Right cardiac atrium (tissue), 5 donors: Measurements from ENCODE around the gene PROS1. TPM values are rescaled to one million over a fixed set of nuclear protein-coding genes. Genes with fewer than 3 reads are reported as not detected.
"Not testable (repeated sequence)": the region's sequence is repeated elsewhere in the genome, so short reads cannot be mapped to it uniquely, and the experiment has no call there.

Source experiments
- ATAC-seq, 2 donors: fragments of 200-7000 bp; cut with Tn5 transposase; one replicate each; pipeline versions ENCODE4 v1.8.0 to v1.9.1; 2020; ENCODE audit warnings: moderate library complexity in 2 of 2, mild to moderate bottlenecking in 1 of 2
- DNase-seq, 3 donors: peaks; one replicate each; pipeline ENCODE4 v3.0.0-alpha.2; 2020
- H3K27ac ChIP-seq: one replicate; pipeline ENCODE4 v1.5.1; 2013; ENCODE audit warnings: mild to moderate bottlenecking, low read length, control low read depth, moderate library complexity
- H3K27me3 ChIP-seq: one replicate; pipeline ENCODE4 v1.6.1; 2013; ENCODE audit not compliant: control insufficient read depth, insufficient read depth
- H3K4me1 ChIP-seq: one replicate; pipeline ENCODE4 v1.6.1; 2013; ENCODE audit warnings: low read length; ENCODE audit not compliant: control insufficient read depth, insufficient read depth
- H3K4me3 ChIP-seq: one replicate; pipeline ENCODE4 v1.5.1; 2013; ENCODE audit warnings: low read length, control low read depth
- H3K9me3 ChIP-seq: one replicate; pipeline ENCODE4 v1.6.1; 2013; ENCODE audit warnings: low read length; ENCODE audit not compliant: control insufficient read depth
- WGBS: extraction: QIAGEN DNeasy Blood & Tissue Kit; methylation state at CpG from one replicate; pipeline ENCODE4 v1.1.7; 2013; 5-methylcytosine and 5-hydroxymethylcytosine counted together
- intact Hi-C, 4 donors: fragments of 100-400 bp; cut with DNase I; formaldehyde crosslinking; loops; one replicate each; pipeline versions ENCODE4 v1.11.0 to v1.14.0; 2022 to 2023
- polyA plus RNA-seq: library from polyadenylated mRNA; stranded (reverse); fragments of 200-250 nt; gene quantifications from one replicate; pipeline ENCODE4 v1.2.3, GENCODE V29; 2013
- total RNA-seq, 4 donors: library from RNA; stranded (reverse); fragmentation: NEBNext Ultra II Directional; extraction: Animal tissue kit (Norgen Biotek cat#: 25700); gene quantifications; one replicate each; pipeline ENCODE4 v1.2.1, GENCODE V29; 2021
- donor health status: healthy with polysubstance abuse.
- donor health status: DM: no; HTN: yes; CAD: no.
- donor health status: DM: no; HTN: no; CAD: no.
- donor health status: DM: no; HTN: yes; CAD: no; lungs with severe emphysema.
- donor health status: DM: yes; HTN: yes; CAD: no.

The PROS1 gene
- total and polyA plus RNA-seq, 5 donors = 48.3 to 89.7 (median 76.4) TPM

GRCh38 chr3:93931597-93932229 is 42.0 kb downstream of the PROS1 start:
- peak; percentile 60 to 65 for ATAC-seq
- intact Hi-C loops = no loop called here

GRCh38 chr3:93930041-93930440 is 43.7 kb downstream of the PROS1 start:
- intact Hi-C loops = no loop called here
- no peaks in the 10 kb centered on the region for H3K9me3 ChIP-seq
- H3K27ac ChIP-seq = no peak overlapping the region
- ATAC-seq (no peak), DNase-seq (no peak)
- no peaks in the 10 kb centered on the region for H3K4me1 ChIP-seq
- H3K27me3 ChIP-seq = no peaks in the 10 kb centered on the region
- WGBS = 49% methylated on average over 3 of the region's 3 CpGs
- no peak overlapping the region for H3K4me3 ChIP-seq

More at GRCh38 chr3:93931597-93932229, 42.0 kb downstream of the PROS1 start:
- 72% methylated on average over 5 of the region's 5 CpGs for WGBS
- Histone ChIP-seq H3K27me3 (no peaks in the 10 kb centered on the region), H3K9me3 (no peaks in the 10 kb centered on the region), H3K4me3 (no peak overlapping the region), H3K27ac (no peak overlapping the region), H3K4me1 (no peaks in the 10 kb centered on the region)
- DNase-seq = no peak

DNA sequence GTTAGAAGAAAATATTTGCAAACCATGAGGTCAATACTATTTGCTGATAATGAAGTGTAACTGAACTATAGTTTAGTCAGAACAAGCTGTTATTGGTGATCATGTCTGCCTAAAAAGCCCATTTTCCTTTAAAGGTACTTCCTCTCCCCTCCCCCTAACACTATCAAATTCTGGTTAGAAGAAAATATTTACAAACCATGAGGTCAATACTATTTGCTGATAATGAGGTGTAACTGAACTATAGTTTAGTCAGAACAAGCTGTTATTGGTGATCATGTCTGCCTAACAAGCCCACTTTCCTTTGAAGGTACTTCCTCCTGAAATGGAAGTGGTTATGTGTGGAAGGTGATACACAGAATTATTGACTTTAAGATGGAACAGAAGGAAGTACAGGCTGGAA is 46.9 kb downstream of the PROS1 start:
- no peak overlapping the region for H3K4me3 ChIP-seq
- no peaks in the 10 kb centered on the region for H3K4me1 ChIP-seq
- no peaks in the 10 kb centered on the region for H3K27me3 ChIP-seq
- no peak for ATAC-seq
- H3K9me3 ChIP-seq = no peaks in the 10 kb centered on the region
- no peak overlapping the region for H3K27ac ChIP-seq
- DNase-seq = no peak
- intact Hi-C loops = no loop called here

DNA sequence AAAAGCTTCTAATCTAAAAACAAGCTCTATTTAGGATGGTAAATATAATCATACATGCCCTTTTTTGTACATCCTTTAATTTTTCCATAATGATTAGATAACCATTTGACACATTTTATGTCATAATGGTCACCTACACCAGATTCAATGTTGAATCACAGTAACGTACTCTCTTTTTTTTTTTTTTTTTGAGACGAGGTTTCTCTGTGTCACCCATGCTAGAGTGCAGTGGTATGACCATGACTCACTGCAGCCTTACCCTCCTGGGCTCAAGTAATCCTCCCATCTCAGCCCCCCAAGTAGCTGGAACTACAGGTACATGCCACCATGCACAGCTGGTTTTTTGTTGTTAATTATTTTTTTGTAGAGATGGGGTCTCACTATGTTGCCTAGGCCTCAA is 49.2 kb downstream of the PROS1 start:
- no peaks in the 10 kb centered on the region for H3K4me1 ChIP-seq
- intact Hi-C loops = no loop called here
- WGBS = 81% methylated on average over 2 of the region's 2 CpGs
- H3K27ac ChIP-seq = no peak overlapping the region
- DNase-seq (no peak), ATAC-seq (no peak)
- no peak overlapping the region for H3K4me3 ChIP-seq
- H3K9me3 ChIP-seq = no peaks in the 10 kb centered on the region
- no peaks in the 10 kb centered on the region for H3K27me3 ChIP-seq

DNA sequence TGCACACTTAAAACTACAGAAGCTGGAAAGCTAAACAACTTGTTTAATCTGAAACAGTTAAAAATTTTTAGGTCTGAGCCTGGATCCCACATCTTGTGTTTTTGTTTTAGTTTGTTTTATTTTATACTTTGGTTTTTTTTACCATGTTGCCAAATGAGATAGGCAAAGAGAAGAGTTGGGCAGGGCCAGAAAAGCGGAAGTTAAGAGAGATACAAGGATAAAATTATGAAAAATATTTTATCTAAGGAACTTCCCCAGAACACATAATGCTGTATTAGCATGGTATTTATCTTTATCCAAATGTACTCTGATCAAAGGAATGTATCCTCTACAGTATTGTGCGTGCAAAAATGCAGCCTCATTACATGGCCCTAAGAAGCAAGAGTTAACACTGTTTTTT is 50.7 kb downstream of the PROS1 start:
- 65% methylated on average over 2 of the region's 2 CpGs for WGBS
- no peak for ATAC-seq

DNA sequence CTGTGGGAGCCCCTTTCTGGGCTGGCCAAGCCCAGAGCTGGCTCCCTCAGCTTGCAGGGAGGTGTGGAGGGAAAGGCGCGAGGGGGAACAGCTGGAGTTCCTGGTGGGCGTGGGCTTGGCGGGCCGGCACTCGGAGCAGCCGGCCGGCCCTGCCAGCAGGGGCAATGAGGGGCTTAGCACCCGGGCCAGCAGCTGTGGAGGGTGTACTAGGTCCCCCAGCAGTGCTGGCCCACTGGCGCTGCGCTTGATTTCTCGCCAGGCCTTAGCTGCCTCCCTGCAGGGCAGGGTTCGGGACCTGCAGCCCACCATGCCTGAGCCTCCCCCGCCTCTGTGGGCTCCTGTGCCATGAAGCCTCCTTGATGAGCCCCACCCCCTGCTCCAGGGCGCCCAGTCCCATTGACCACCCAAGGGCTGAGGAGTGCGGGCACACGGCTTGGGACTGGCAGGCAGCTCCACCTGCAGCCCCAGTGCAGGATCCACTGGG is 56.1 kb downstream of the PROS1 start:
- 98% methylated on average over 17 of the region's 17 CpGs for WGBS
- intact Hi-C loops = loop anchor here in 1 of 4 donors (10.0 kb wide), 1 partner anchor 57 kb away; the partner anchor contains the start of gene PROS1

More for the DNA sequence above, 50.7 kb downstream of the PROS1 start:
- no peak overlapping the region for H3K4me3 ChIP-seq
- H3K27me3 ChIP-seq = no peaks in the 10 kb centered on the region
- H3K27ac ChIP-seq = no peak overlapping the region
- intact Hi-C loops = no loop called here
- no peaks in the 10 kb centered on the region for H3K4me1 ChIP-seq
- no peaks in the 10 kb centered on the region for H3K9me3 ChIP-seq
- no peak for DNase-seq

DNA sequence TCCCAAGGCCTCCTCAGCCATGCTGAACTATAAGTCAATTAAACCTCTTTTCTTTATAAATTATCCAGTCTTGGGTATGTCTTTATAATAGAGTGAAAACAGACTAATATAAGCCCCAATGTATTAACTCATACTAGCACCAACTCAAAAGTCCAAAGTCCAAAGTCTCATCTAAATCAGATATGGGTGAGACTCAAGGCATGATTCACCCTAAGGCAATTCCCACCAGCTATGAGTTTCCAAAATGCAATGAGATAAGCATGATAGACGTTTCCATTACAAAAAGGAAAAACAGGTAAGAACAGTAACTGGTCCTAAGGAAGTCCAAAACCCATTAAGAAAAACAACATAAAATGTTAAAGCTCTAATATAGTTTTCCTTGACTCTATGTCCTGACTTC is 60.1 kb downstream of the PROS1 start:
- WGBS = 69% methylated on average over 1 of the region's 1 CpG
- H3K4me3 ChIP-seq = not testable (repeated sequence)

More for the DNA sequence above, 56.1 kb downstream of the PROS1 start:
- ATAC-seq, H3K4me3 ChIP-seq, H3K9me3 ChIP-seq, H3K4me1 ChIP-seq, H3K27me3 ChIP-seq, H3K27ac ChIP-seq: not testable (repeated sequence)
- DNase-seq = peak in 1 of 3 donors; percentile 51

DNA sequence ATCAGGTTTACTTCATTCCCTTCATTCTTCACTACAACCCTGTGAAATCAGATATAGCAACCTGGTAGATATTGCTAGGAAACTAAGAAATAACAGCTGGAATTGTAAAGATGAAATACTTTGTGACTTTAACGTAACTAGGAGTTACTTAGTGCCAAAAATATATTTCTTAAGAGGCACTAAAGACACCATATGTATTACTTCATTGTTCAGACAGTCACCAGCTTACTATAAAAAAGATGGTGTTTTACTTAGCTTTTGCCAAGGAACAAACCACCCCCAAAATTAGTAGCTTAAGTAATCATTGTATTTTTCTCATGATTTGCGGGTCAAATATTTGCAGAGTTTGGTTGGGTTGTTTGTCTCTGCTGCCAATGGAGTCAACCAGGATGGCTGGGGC is 62.5 kb downstream of the PROS1 start:
- 87% methylated on average over 2 of the region's 2 CpGs for WGBS
- no peaks in the 10 kb centered on the region for H3K27me3 ChIP-seq
- no peak overlapping the region for H3K27ac ChIP-seq
- DNase-seq (no peak), ATAC-seq (no peak)
- no peak overlapping the region for H3K4me3 ChIP-seq
- H3K4me1 ChIP-seq = no peaks in the 10 kb centered on the region
- intact Hi-C loops = loop anchor here in 1 of 4 donors (10.0 kb wide), 1 partner anchor 64 kb away; the partner anchor contains the start of gene PROS1
- no peaks in the 10 kb centered on the region for H3K9me3 ChIP-seq

More for the DNA sequence above, 60.1 kb downstream of the PROS1 start:
- H3K27me3 ChIP-seq, ATAC-seq, H3K9me3 ChIP-seq, DNase-seq, H3K4me1 ChIP-seq, H3K27ac ChIP-seq: not testable (repeated sequence)
- intact Hi-C loops = loop anchor here in 1 of 4 donors (10.0 kb wide), 1 partner anchor 61 kb away; the partner anchor contains the start of gene PROS1

DNA sequence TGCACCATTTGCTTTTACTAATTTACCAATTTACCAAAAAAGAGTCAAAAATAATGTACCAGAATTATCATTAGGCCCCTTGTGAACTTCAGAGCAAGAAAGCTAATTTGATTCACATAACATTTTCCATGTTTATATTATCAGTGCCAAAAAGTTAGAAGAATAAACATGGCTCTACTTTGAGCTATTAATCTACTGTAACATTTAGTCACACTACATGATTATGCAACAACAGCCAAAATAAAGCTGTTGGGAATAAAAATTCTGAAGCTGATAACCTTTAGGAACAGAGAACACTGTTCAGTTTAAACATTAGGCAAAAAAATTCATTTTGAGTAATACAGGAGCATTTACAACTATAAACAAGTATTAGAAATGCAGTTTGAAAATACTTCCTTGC is 63.6 kb downstream of the PROS1 start:
- Histone ChIP-seq H3K27me3 (no peaks in the 10 kb centered on the region), H3K4me3 (no peak overlapping the region), H3K27ac (no peak overlapping the region), H3K4me1 (no peaks in the 10 kb centered on the region), H3K9me3 (no peaks in the 10 kb centered on the region)
- intact Hi-C loops = loop anchor here in 1 of 4 donors (10.0 kb wide), 1 partner anchor 65 kb away; the partner anchor contains the start of gene PROS1
- ATAC-seq = peak; percentile 39 to 55
- DNase-seq = no peak

DNA sequence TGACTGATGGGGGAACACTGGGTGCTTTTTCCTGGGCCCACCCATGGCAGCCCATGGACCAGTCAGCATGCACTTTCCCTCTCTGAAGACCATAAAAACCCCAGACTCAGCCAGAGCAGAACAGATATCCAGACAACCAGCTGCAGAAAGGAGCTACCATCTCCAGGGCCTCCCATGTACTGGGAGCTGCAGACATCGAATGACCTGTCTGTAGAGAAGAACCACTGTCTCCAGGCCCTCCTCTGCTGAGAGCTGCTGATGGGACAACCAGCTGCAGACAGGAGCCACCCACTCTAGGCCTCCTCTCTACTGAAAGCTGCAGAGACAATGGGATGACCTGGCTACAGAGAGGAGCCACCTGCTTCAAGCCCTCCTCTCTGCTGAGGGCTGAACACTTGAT is 66.6 kb downstream of the PROS1 start:
- intact Hi-C loops = loop anchor here in 3 of 4 donors (5.0 to 10.0 kb wide), 2 partner anchors 158 to 160 kb away; partner anchors contain the start of genes DHFR2 (in 2 of the 3) and NSUN3 (in 2 of the 3)
- no peak for ATAC-seq

GRCh38 chr3:93906245-93906644 is 67.5 kb downstream of the PROS1 start:
- peak; percentile 61 to 89 (median 86) for DNase-seq
- WGBS = 63% methylated on average over 9 of the region's 9 CpGs
- Histone ChIP-seq H3K9me3 (no peaks in the 10 kb centered on the region), H3K27ac (peak overlapping the region; percentile 29), H3K4me1 (no peaks in the 10 kb centered on the region), H3K4me3 (no peak overlapping the region), H3K27me3 (no peaks in the 10 kb centered on the region)
- intact Hi-C loops = loop anchor here in 3 of 4 donors (5.0 to 10.0 kb wide), 2 partner anchors 159 to 161 kb away; partner anchors contain the start of genes DHFR2 (in 2 of the 3) and NSUN3 (in 2 of the 3)
- ATAC-seq = peak; percentile 77 to 88

More for the DNA sequence above, 66.6 kb downstream of the PROS1 start:
- Histone ChIP-seq H3K4me1 (no peaks in the 10 kb centered on the region), H3K27me3 (no peaks in the 10 kb centered on the region), H3K9me3 (no peaks in the 10 kb centered on the region), H3K27ac (no peak overlapping the region), H3K4me3 (no peak overlapping the region)
- DNase-seq = no peak
- 89% methylated on average over 1 of the region's 1 CpG for whole genome bisulfite sequencing
